ENCODE data around the gene GPR173.
A peak's percentile ranks its signal among the peaks of the same experiment; 100 is the strongest.

GPR173 gene

DNA sequence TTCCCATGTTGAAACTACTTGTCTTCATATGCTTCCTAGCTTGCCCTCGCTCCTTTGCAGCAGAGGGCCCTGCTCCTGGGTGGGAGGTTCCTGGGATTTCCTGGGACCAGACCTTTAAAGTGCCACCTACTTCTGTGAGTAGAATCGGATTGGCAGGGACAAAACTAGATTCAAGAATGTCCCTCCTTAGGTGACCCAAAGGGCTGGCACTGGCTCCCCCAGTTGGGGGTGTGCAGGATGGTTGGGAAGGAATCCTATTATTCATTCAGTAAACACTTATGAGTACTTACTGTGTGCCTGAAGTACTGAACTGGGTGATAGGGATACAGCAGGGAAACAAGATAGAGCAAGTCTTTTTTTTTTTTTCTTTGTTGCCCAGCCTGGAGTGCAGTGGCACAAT is 42.8 kb downstream of the GPR173 start:
- Histone ChIP-seq H3K27ac (ENCODE audit: low read depth, low read length) (no peak overlapping the region), H3K4me1 (ENCODE audit: control insufficient read depth, insufficient read depth, low read length) (no peaks in the 10 kb centered on the region), H3K27me3 (ENCODE audit: control insufficient read depth, insufficient read depth, low read length) (no peaks in the 10 kb centered on the region), H3K36me3 (ENCODE audit: control insufficient read depth, insufficient read depth, low read length) (peaks cover 5% of the 10 kb centered on the region; the same call in 1 of the 2 replicates), H3K9me3 (ENCODE audit: control insufficient read depth, insufficient read depth, low read length) (peaks cover 9% of the 10 kb centered on the region), H3K9ac (ENCODE audit: low read depth, low read length) (no peak overlapping the region), H3K4me3 (ENCODE audit: low read depth, low read length) (no peak overlapping the region)

GRCh38 chrX:53093177-53093655 is 44.6 kb downstream of the GPR173 start:
- H3K9me3 ChIP-seq (ENCODE audit: control insufficient read depth, insufficient read depth, low read length), result peaks cover 9% of the 10 kb centered on the region

DNA sequence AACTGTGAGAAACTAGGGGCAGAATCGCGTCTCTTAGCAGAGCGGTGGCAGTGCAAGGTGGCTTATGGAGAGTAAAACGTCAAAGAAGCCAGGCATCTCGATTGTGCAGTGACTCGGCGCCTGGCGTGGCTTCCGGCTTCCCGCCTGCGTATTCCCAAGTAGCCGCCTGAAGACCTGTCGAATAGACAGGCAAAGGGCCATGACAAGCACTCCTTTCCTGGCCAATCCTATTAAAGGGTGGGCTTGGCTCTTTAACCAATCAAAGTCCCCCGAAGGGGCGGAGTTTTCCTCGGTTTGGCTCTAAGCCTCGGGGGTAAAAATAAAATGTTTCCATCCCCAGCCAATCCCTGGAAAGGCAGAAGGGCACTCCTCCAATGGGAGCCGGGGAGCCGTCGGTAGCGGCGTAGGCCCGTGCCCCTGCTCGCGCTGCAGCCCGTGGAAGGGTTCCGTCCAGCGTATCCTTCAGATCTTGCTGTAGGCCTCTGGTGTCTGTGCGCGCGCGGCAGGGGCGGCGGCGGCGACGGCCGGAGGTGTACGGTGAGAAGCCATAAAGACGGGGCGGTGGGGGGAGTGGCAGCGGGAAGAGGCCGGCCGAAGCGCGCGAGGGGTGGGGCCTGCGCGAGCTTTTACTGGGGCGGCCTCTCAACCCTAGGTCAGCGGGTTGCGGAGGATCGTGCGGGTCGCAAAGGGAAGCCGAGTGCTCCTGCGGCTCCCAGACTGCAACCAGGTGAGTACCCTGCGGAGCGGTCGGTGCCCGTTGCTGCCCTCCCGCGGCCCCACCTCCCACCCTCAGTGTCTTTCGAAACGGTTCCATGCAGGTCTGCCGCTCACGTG is 45.4 kb downstream of the GPR173 start, which contains the start of gene KANTR:
KANTR (plus strand) TSS at position 395 of the 834 bp plus-strand sequence. CDS start 30,131 bp downstream, outside the sequence.
- peak within 1 kb of the TSS; percentile 83 for H3K4me3 ChIP-seq (ENCODE audit: low read depth, low read length)
- peak within 1 kb of the TSS; percentile 70 for H3K9ac ChIP-seq (ENCODE audit: low read depth, low read length)
- H3K9me3 ChIP-seq (ENCODE audit: control insufficient read depth, insufficient read depth, low read length), result peaks cover 9% of the 10 kb centered on the region
- no peaks in the 10 kb centered on the region for H3K27me3 ChIP-seq (ENCODE audit: control insufficient read depth, insufficient read depth, low read length)
- no peaks in the 10 kb centered on the region for H3K4me1 ChIP-seq (ENCODE audit: control insufficient read depth, insufficient read depth, low read length)
- no peaks in the 10 kb centered on the region for H3K36me3 ChIP-seq (ENCODE audit: control insufficient read depth, insufficient read depth, low read length)
- H3K27ac ChIP-seq (ENCODE audit: low read depth, low read length), result peak within 1 kb of the TSS; percentile 93

More at GRCh38 chrX:53093177-53093655, 44.6 kb downstream of the GPR173 start:
- Histone ChIP-seq H3K9ac (ENCODE audit: low read depth, low read length) (peak overlapping the region; percentile 70; the same call in 1 of the 2 replicates), H3K4me3 (ENCODE audit: low read depth, low read length) (peak overlapping the region; percentile 83), H3K4me1 (ENCODE audit: control insufficient read depth, insufficient read depth, low read length) (no peaks in the 10 kb centered on the region), H3K27me3 (ENCODE audit: control insufficient read depth, insufficient read depth, low read length) (no peaks in the 10 kb centered on the region), H3K36me3 (ENCODE audit: control insufficient read depth, insufficient read depth, low read length) (no peaks in the 10 kb centered on the region), H3K27ac (ENCODE audit: low read depth, low read length) (peak overlapping the region; percentile 93)

GRCh38 chrX:53094582-53094905 is 46.0 kb downstream of the GPR173 start:
- no peaks in the 10 kb centered on the region for H3K27me3 ChIP-seq (ENCODE audit: control insufficient read depth, insufficient read depth, low read length)
- no peaks in the 10 kb centered on the region for H3K36me3 ChIP-seq (ENCODE audit: control insufficient read depth, insufficient read depth, low read length)
- H3K4me1 ChIP-seq (ENCODE audit: control insufficient read depth, insufficient read depth, low read length), result no peaks in the 10 kb centered on the region
- H3K9me3 ChIP-seq (ENCODE audit: control insufficient read depth, insufficient read depth, low read length), result peaks cover 9% of the 10 kb centered on the region
- peak overlapping the region; percentile 59; the same call in 1 of the 2 replicates for H3K9ac ChIP-seq (ENCODE audit: low read depth, low read length)
- H3K27ac ChIP-seq (ENCODE audit: low read depth, low read length), result peak overlapping the region; percentile 93
- peak overlapping the region; percentile 83 for H3K4me3 ChIP-seq (ENCODE audit: low read depth, low read length)

GRCh38 chrX:53095796-53096195 is 47.2 kb downstream of the GPR173 start:
- Histone ChIP-seq H3K4me1 (ENCODE audit: control insufficient read depth, insufficient read depth, low read length) (no peaks in the 10 kb centered on the region), H3K4me3 (ENCODE audit: low read depth, low read length) (no peak overlapping the region), H3K27me3 (ENCODE audit: control insufficient read depth, insufficient read depth, low read length) (no peaks in the 10 kb centered on the region), H3K9me3 (ENCODE audit: control insufficient read depth, insufficient read depth, low read length) (peaks cover 6% of the 10 kb centered on the region; the same call in 1 of the 2 replicates), H3K27ac (ENCODE audit: low read depth, low read length) (no peak overlapping the region), H3K36me3 (ENCODE audit: control insufficient read depth, insufficient read depth, low read length) (no peaks in the 10 kb centered on the region), H3K9ac (ENCODE audit: low read depth, low read length) (no peak overlapping the region)

GRCh38 chrX:53114864-53115549 is 66.4 kb downstream of the GPR173 start:
- no peak overlapping the region for H3K27ac ChIP-seq (ENCODE audit: low read depth, low read length)
- H3K9me3 ChIP-seq (ENCODE audit: control insufficient read depth, insufficient read depth, low read length), result peaks cover 26% of the 10 kb centered on the region
- H3K9ac ChIP-seq (ENCODE audit: low read depth, low read length), result no peak overlapping the region
- H3K36me3 ChIP-seq (ENCODE audit: control insufficient read depth, insufficient read depth, low read length), result peaks cover 3% of the 10 kb centered on the region; the same call in 1 of the 2 replicates
- H3K4me1 ChIP-seq (ENCODE audit: control insufficient read depth, insufficient read depth, low read length), result no peaks in the 10 kb centered on the region
- H3K27me3 ChIP-seq (ENCODE audit: control insufficient read depth, insufficient read depth, low read length), result no peaks in the 10 kb centered on the region
- no peak overlapping the region for H3K4me3 ChIP-seq (ENCODE audit: low read depth, low read length)

DNA sequence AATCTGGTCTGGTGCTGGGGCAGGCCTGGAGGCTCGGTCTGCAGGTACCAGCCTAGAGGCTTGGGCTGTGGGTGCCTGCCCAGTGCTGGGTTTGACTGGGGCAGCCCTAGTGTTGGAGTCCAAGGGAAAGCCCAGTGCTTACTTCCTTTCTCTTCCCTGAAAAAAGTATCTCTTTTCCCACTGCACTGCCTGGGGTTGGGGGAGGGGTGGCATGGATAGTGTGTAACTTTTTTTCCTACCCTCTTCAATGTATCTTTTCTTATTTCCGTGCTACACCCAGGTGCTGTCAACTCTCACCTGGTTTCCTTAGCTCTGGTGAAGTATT is 66.9 kb downstream of the GPR173 start:
- Histone ChIP-seq H3K9ac (ENCODE audit: low read depth, low read length) (no peak overlapping the region), H3K4me1 (ENCODE audit: control insufficient read depth, insufficient read depth, low read length) (no peaks in the 10 kb centered on the region), H3K27ac (ENCODE audit: low read depth, low read length) (no peak overlapping the region), H3K9me3 (ENCODE audit: control insufficient read depth, insufficient read depth, low read length) (peaks cover 23% of the 10 kb centered on the region), H3K27me3 (ENCODE audit: control insufficient read depth, insufficient read depth, low read length) (no peaks in the 10 kb centered on the region), H3K36me3 (ENCODE audit: control insufficient read depth, insufficient read depth, low read length) (peaks cover 3% of the 10 kb centered on the region; the same call in 1 of the 2 replicates), H3K4me3 (ENCODE audit: low read depth, low read length) (no peak overlapping the region)

DNA sequence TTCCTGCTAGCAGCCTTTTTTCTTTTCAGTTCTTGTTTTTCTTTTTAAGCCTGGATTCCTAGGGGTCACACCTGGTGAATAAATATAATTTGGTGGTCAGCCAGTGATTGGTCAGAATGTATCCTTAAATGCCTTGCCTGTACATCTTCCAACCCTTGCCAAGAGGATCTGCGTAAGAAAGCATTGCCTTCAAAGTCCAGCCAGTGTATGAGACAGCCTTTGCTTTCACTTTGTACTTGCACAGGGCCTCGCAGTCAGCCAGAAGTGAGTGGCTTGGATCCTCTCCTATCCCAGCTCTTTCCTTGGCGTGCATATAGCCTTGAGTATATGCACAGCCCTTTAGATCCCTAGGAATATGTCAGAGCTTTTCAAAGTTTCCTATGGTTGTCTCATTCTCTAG is 67.5 kb downstream of the GPR173 start:
- H3K4me1 ChIP-seq (ENCODE audit: control insufficient read depth, insufficient read depth, low read length), result no peaks in the 10 kb centered on the region
- H3K27me3 ChIP-seq (ENCODE audit: control insufficient read depth, insufficient read depth, low read length), result no peaks in the 10 kb centered on the region
- H3K9ac ChIP-seq (ENCODE audit: low read depth, low read length), result no peak overlapping the region
- no peak overlapping the region for H3K27ac ChIP-seq (ENCODE audit: low read depth, low read length)
- H3K36me3 ChIP-seq (ENCODE audit: control insufficient read depth, insufficient read depth, low read length), result peaks cover 3% of the 10 kb centered on the region; the same call in 1 of the 2 replicates
- H3K4me3 ChIP-seq (ENCODE audit: low read depth, low read length), result no peak overlapping the region
- peaks cover 23% of the 10 kb centered on the region for H3K9me3 ChIP-seq (ENCODE audit: control insufficient read depth, insufficient read depth, low read length)

- H3K4me3 ChIP-seq (ENCODE audit: low read depth, low read length), result no peak overlapping the region
- peaks cover 38% of the 10 kb centered on the region for H3K9me3 ChIP-seq (ENCODE audit: control insufficient read depth, insufficient read depth, low read length)
Observed at GRCh38 chrX:53122013-53122412, 73.4 kb downstream of the GPR173 start.

GRCh38 chrX:53125506-53125905 is 76.9 kb downstream of the GPR173 start:
- Histone ChIP-seq H3K4me1 (ENCODE audit: control insufficient read depth, insufficient read depth, low read length) (no peaks in the 10 kb centered on the region), H3K27ac (ENCODE audit: low read depth, low read length) (no peak overlapping the region), H3K9ac (ENCODE audit: low read depth, low read length) (no peak overlapping the region), H3K36me3 (ENCODE audit: control insufficient read depth, insufficient read depth, low read length) (no peaks in the 10 kb centered on the region), H3K9me3 (ENCODE audit: control insufficient read depth, insufficient read depth, low read length) (peaks cover 32% of the 10 kb centered on the region), H3K4me3 (ENCODE audit: low read depth, low read length) (no peak overlapping the region), H3K27me3 (ENCODE audit: control insufficient read depth, insufficient read depth, low read length) (no peaks in the 10 kb centered on the region)

More at GRCh38 chrX:53122013-53122412, 73.4 kb downstream of the GPR173 start:
- H3K27me3 ChIP-seq (ENCODE audit: control insufficient read depth, insufficient read depth, low read length), result no peaks in the 10 kb centered on the region
- H3K36me3 ChIP-seq (ENCODE audit: control insufficient read depth, insufficient read depth, low read length), result no peaks in the 10 kb centered on the region
- no peak overlapping the region for H3K9ac ChIP-seq (ENCODE audit: low read depth, low read length)
- H3K27ac ChIP-seq (ENCODE audit: low read depth, low read length), result no peak overlapping the region
- H3K4me1 ChIP-seq (ENCODE audit: control insufficient read depth, insufficient read depth, low read length), result no peaks in the 10 kb centered on the region

DNA sequence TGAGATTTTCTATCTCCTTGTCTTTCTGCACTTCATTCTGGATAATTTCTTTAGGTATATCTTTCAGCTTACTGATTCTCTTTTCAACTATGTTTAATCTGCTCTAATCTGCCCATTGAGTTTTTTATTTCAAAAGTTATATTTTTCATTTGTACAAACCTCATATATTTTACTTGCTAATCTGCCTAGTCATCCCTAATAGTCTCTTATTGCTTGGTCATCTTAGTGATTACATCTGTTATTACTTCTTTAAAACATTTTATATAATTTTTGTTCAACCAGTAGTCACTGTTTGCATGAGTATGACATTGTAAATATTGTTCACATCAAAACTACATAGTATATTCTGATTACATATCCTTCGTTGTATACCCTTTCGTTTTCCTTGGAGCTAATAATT is 77.8 kb downstream of the GPR173 start:
- no peak overlapping the region for H3K27ac ChIP-seq (ENCODE audit: low read depth, low read length)
- no peaks in the 10 kb centered on the region for H3K36me3 ChIP-seq (ENCODE audit: control insufficient read depth, insufficient read depth, low read length)
- no peak overlapping the region for H3K9ac ChIP-seq (ENCODE audit: low read depth, low read length)
- H3K4me1 ChIP-seq (ENCODE audit: control insufficient read depth, insufficient read depth, low read length), result no peaks in the 10 kb centered on the region
- H3K9me3 ChIP-seq (ENCODE audit: control insufficient read depth, insufficient read depth, low read length), result peaks cover 40% of the 10 kb centered on the region
- H3K27me3 ChIP-seq (ENCODE audit: control insufficient read depth, insufficient read depth, low read length), result no peaks in the 10 kb centered on the region
- H3K4me3 ChIP-seq (ENCODE audit: low read depth, low read length), result no peak overlapping the region

Data from HUES48 (cell line).